ENCODE measurements around the gene NUTM2F.
"Not testable (repeated sequence)": the region's sequence is repeated elsewhere in the genome, so short reads cannot be mapped to it uniquely, and the experiment has no call there.

DNA sequence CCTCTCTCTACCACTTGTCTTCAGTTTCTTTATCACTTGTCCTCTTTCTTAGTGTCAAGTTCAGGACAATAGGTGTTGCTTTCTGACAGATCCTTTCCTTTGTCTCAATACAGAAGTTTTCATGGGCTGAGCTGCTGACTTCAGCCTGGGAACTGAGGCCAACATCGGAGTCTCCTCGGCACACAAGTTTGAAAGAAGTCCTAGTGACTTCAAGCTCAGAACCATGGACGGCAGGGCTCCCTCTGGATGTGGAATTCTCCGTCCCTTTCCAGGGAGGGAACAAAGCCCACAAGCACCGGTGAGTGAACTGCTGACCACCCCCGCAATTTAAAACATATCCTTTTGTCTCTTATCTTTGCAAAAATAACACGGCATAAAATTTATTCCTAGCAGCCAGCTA lies 10.3 kb upstream of the NUTM2F start:
- TF ChIP-seq, protein P1, sequence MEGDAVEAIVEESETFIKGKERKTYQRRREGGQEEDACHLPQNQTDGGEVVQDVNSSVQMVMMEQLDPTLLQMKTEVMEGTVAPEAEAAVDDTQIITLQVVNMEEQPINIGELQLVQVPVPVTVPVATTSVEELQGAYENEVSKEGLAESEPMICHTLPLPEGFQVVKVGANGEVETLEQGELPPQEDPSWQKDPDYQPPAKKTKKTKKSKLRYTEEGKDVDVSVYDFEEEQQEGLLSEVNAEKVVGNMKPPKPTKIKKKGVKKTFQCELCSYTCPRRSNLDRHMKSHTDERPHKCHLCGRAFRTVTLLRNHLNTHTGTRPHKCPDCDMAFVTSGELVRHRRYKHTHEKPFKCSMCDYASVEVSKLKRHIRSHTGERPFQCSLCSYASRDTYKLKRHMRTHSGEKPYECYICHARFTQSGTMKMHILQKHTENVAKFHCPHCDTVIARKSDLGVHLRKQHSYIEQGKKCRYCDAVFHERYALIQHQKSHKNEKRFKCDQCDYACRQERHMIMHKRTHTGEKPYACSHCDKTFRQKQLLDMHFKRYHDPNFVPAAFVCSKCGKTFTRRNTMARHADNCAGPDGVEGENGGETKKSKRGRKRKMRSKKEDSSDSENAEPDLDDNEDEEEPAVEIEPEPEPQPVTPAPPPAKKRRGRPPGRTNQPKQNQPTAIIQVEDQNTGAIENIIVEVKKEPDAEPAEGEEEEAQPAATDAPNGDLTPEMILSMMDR (conservative IDR thresholded peaks at IDR 0.05 in 1 of 2, IDR thresholded peaks at IDR 0.05 in 1 of 2; ENCODE audit: low read depth in 1 of 2, low read length in 2 of 2) = not testable (repeated sequence)
- TF ChIP-seq EZH2 (IDR thresholded peaks at IDR 0.05; ENCODE audit: low read length, missing control alignments) = not testable (repeated sequence)

Measured in fibroblast of lung (primary cell).